Skin of body (tissue), 2 donors: ENCODE measurements around the gene CENPC. TPM values are rescaled to one million over a fixed set of nuclear protein-coding genes. Genes with fewer than 3 reads are reported as not detected.
"Not testable (repeated sequence)": the region's sequence is repeated elsewhere in the genome, so short reads cannot be mapped to it uniquely, and the experiment has no call there.

Experiments used
- DNase-seq: peaks from one replicate; lab custom pipeline; 2025; lab: John Stamatoyannopoulos, UW
- total RNA-seq: library from RNA; depleted of rRNA; stranded (reverse); fragments of >200 nt; gene quantifications from one replicate; pipeline ENCODE4 v1.2.3, GENCODE V29; 2014

Gene CENPC
- total RNA-seq, 1 donor from 2014 or later = 39.0 TPM

GRCh38 chr4:67470871-67471270 is 74.4 kb downstream of the CENPC start:
- DNase-seq = no peak

GRCh38 chr4:67468830-67469229 is 76.5 kb downstream of the CENPC start:
- no peak for DNase-seq

- no peak for DNase-seq
Measured at GRCh38 chr4:67466751-67467150, 78.6 kb downstream of the CENPC start.

GRCh38 chr4:67465763-67466052 is 79.6 kb downstream of the CENPC start:
- no peak for DNase-seq

GRCh38 chr4:67465032-67465762 is 80.1 kb downstream of the CENPC start:
- DNase-seq = no peak

- DNase-seq = peak; percentile 3
Measured at GRCh38 chr4:67460574-67460973, 84.7 kb downstream of the CENPC start.

- DNase-seq = no peak
Measured at GRCh38 chr4:67459164-67459563, 86.1 kb downstream of the CENPC start.

- DNase-seq = no peak
Measured at GRCh38 chr4:67456577-67457196, 88.6 kb downstream of the CENPC start.

- DNase-seq = not testable (repeated sequence)
Measured at GRCh38 chr4:67452846-67453205, 92.5 kb downstream of the CENPC start.

- no peak for DNase-seq
Measured at GRCh38 chr4:67452100-67452845, 93.0 kb downstream of the CENPC start.

- DNase-seq = no peak
Measured at GRCh38 chr4:67451464-67451863, 93.8 kb downstream of the CENPC start.

GRCh38 chr4:67448621-67449020 is 96.7 kb downstream of the CENPC start:
- no peak for DNase-seq

- DNase-seq = no peak
Measured at GRCh38 chr4:67447873-67448272, 97.4 kb downstream of the CENPC start.

- DNase-seq = no peak
Measured at GRCh38 chr4:67446811-67447210, 98.5 kb downstream of the CENPC start.

GRCh38 chr4:67445881-67446280 is 99.4 kb downstream of the CENPC start:
- not testable (repeated sequence) for DNase-seq

- DNase-seq = no peak
Measured at GRCh38 chr4:67438975-67439374, 106.3 kb downstream of the CENPC start.

GRCh38 chr4:67437974-67438713 is 107.2 kb downstream of the CENPC start:
- no peak for DNase-seq

- DNase-seq = no peak
Measured at GRCh38 chr4:67436742-67437141, 108.6 kb downstream of the CENPC start.

GRCh38 chr4:67430989-67431388 is 114.3 kb downstream of the CENPC start:
- DNase-seq = no peak

- no peak for DNase-seq
Measured at GRCh38 chr4:67428819-67429218, 116.5 kb downstream of the CENPC start.
